Measurements from ENCODE around the gene ORM2. TPM values are rescaled to one million over a fixed set of nuclear protein-coding genes. Genes with fewer than 3 reads are reported as not detected.

Gene ORM2
- total and polyA plus RNA-seq, 7 donors: 0.38 TPM; not detected in 6

GRCh38 chr9:114294664-114295063, 35.0 kb upstream of the ORM2 start:
- Histone ChIP-seq H3K27ac (no peak overlapping the region), H3K9me3 (peaks cover 0 to 4% (median 1%) of the 10 kb centered on the region in 4 donors), H3K4me1 (no peaks in the 10 kb centered on the region), H3K27me3 (no peaks in the 10 kb centered on the region), H3K4me3 (no peak overlapping the region), H3K36me3 (peaks cover 0 to 46% (median 0%) of the 10 kb centered on the region in 4 donors)
- DNase-seq: no peak
- intact Hi-C loops (cut with DNase I): no loop called here
- TF ChIP-seq EP300 (IDR thresholded peaks at IDR 0.05) (no peak), POLR2A (IDR thresholded peaks at IDR 0.05) (no peak), POLR2AphosphoS5 (IDR thresholded peaks at IDR 0.05) (no peak), CTCF (IDR thresholded peaks at IDR 0.05) (no peak)

GRCh38 chr9:114296338-114296737, 33.3 kb upstream of the ORM2 start:
- intact Hi-C loops (cut with DNase I): no loop called here
- H3K36me3 ChIP-seq: peaks cover 0 to 50% (median 3%) of the 10 kb centered on the region in 4 donors
- WGBS, 2 donors: 98 to 99% methylated on average over 1 of the region's 1 CpG
- H3K27ac ChIP-seq: no peak overlapping the region
- TF ChIP-seq POLR2AphosphoS5 (IDR thresholded peaks at IDR 0.05) (no peak), POLR2A (IDR thresholded peaks at IDR 0.05) (no peak), EP300 (IDR thresholded peaks at IDR 0.05) (no peak), CTCF (IDR thresholded peaks at IDR 0.05) (no peak)
- DNase-seq: no peak
- no peaks in the 10 kb centered on the region for H3K4me1 ChIP-seq
- no peak overlapping the region for H3K4me3 ChIP-seq
- no peaks in the 10 kb centered on the region for H3K27me3 ChIP-seq
- H3K9me3 ChIP-seq: peaks cover 0 to 4% (median 1%) of the 10 kb centered on the region in 4 donors

GRCh38 chr9:114299286-114300152, 30.1 kb upstream of the ORM2 start:
- H3K4me1 ChIP-seq: no peaks in the 10 kb centered on the region
- DNase-seq: peak; percentile 40
- TF ChIP-seq POLR2A (IDR thresholded peaks at IDR 0.05) (no peak), POLR2AphosphoS5 (IDR thresholded peaks at IDR 0.05) (no peak), EP300 (IDR thresholded peaks at IDR 0.05) (no peak), CTCF (IDR thresholded peaks at IDR 0.05) (no peak)
- no peak overlapping the region for H3K4me3 ChIP-seq
- no peak overlapping the region for H3K27ac ChIP-seq
- WGBS, 2 donors: 85 to 89% methylated on average over 15 of the region's 15 CpGs
- intact Hi-C loops (cut with DNase I): no loop called here
- peaks cover 0 to 3% (median under 1%) of the 10 kb centered on the region in 4 donors for H3K9me3 ChIP-seq
- H3K36me3 ChIP-seq: peaks cover 0 to 37% (median 3%) of the 10 kb centered on the region in 4 donors
- H3K27me3 ChIP-seq: no peaks in the 10 kb centered on the region

GRCh38 chr9:114300153-114300845, 29.4 kb upstream of the ORM2 start:
- H3K4me1 ChIP-seq: peaks cover 0 to 2% (median under 1%) of the 10 kb centered on the region in 4 donors
- H3K36me3 ChIP-seq: peaks cover 0 to 29% (median 3%) of the 10 kb centered on the region in 4 donors
- no peak for TF ChIP-seq EP300 (IDR thresholded peaks at IDR 0.05)
- 92 to 96% methylated on average over 4 of the region's 4 CpGs for WGBS, 2 donors
- no peaks in the 10 kb centered on the region for H3K27me3 ChIP-seq
- no peak overlapping the region for H3K4me3 ChIP-seq
- no peaks in the 10 kb centered on the region for H3K9me3 ChIP-seq
- DNase-seq: peak; percentile 55
- intact Hi-C loops (cut with DNase I): no loop called here
- H3K27ac ChIP-seq: no peak overlapping the region

Data from sigmoid colon (tissue), 7 donors.